ENCODE measurements around the gene CCL23.

The CCL23 gene

GRCh38 chr17:35988164-35988563 is 29.6 kb downstream of the CCL23 start:
- Histone ChIP-seq H3K4me1 (no peaks in the 10 kb centered on the region), H3K4me3 (ENCODE audit: low read depth, low read length) (no peak overlapping the region), H3K9me3 (no peaks in the 10 kb centered on the region), H3K27me3 (peaks cover 14% of the 10 kb centered on the region), H3K36me3 (no peaks in the 10 kb centered on the region)
- no peak for DNase-seq
- TF ChIP-seq CTCF (IDR thresholded peaks at IDR 0.05; ENCODE audit: low read depth, low read length) = no peak

GRCh38 chr17:35986643-35987042 is 31.1 kb downstream of the CCL23 start, which contains the start of gene CCL14:
CCL14 (minus strand) TSS chr17:35986729; CDS start chr17:35986649, 80 bp downstream.
- TF ChIP-seq CTCF (IDR thresholded peaks at IDR 0.05; ENCODE audit: low read depth, low read length) = no peak
- H3K27me3 ChIP-seq = peaks cover 8% of the 10 kb centered on the region
- no peaks in the 10 kb centered on the region for H3K4me1 ChIP-seq
- H3K9me3 ChIP-seq = no peaks in the 10 kb centered on the region
- no peaks in the 10 kb centered on the region for H3K36me3 ChIP-seq
- H3K4me3 ChIP-seq (ENCODE audit: low read depth, low read length) = no peak within 1 kb of the TSS
- no peak for DNase-seq

- H3K36me3 ChIP-seq = no peaks in the 10 kb centered on the region
- DNase-seq = no peak
- H3K27me3 ChIP-seq = peaks cover 22% of the 10 kb centered on the region
- no peak for TF ChIP-seq CTCF (IDR thresholded peaks at IDR 0.05; ENCODE audit: low read depth, low read length)
- H3K9me3 ChIP-seq = no peaks in the 10 kb centered on the region
- H3K4me3 ChIP-seq (ENCODE audit: low read depth, low read length) = no peak overlapping the region
- no peaks in the 10 kb centered on the region for H3K4me1 ChIP-seq
Observed at GRCh38 chr17:35984140-35984539, 33.6 kb downstream of the CCL23 start.

- no peak for TF ChIP-seq CTCF (IDR thresholded peaks at IDR 0.05; ENCODE audit: low read depth, low read length)
- Histone ChIP-seq H3K4me1 (no peaks in the 10 kb centered on the region), H3K9me3 (no peaks in the 10 kb centered on the region), H3K36me3 (no peaks in the 10 kb centered on the region), H3K4me3 (ENCODE audit: low read depth, low read length) (no peak overlapping the region), H3K27me3 (peaks cover 26% of the 10 kb centered on the region)
- no peak for DNase-seq
Observed at GRCh38 chr17:35982409-35983191, 35.2 kb downstream of the CCL23 start.

- TF ChIP-seq CTCF (IDR thresholded peaks at IDR 0.05; ENCODE audit: low read depth, low read length) = peak; percentile 8; the same call in 1 of the 2 replicates
Observed at GRCh38 chr17:35981908-35982330, 35.9 kb downstream of the CCL23 start.

GRCh38 chr17:35981246-35981645 is 36.5 kb downstream of the CCL23 start, which contains the start of gene CCL16:
CCL16 (minus strand) TSS chr17:35981497; CDS start chr17:35981420, 77 bp downstream.
- no peaks in the 10 kb centered on the region for H3K9me3 ChIP-seq
- no peaks in the 10 kb centered on the region for H3K36me3 ChIP-seq
- TF ChIP-seq CTCF (IDR thresholded peaks at IDR 0.05; ENCODE audit: low read depth, low read length) = no peak
- H3K4me1 ChIP-seq = no peaks in the 10 kb centered on the region
- peaks cover 26% of the 10 kb centered on the region for H3K27me3 ChIP-seq
- H3K4me3 ChIP-seq (ENCODE audit: low read depth, low read length) = no peak within 1 kb of the TSS
- DNase-seq = no peak

More at GRCh38 chr17:35981908-35982330, 35.9 kb downstream of the CCL23 start:
- no peaks in the 10 kb centered on the region for H3K4me1 ChIP-seq
- peaks cover 26% of the 10 kb centered on the region for H3K27me3 ChIP-seq
- H3K9me3 ChIP-seq = no peaks in the 10 kb centered on the region
- DNase-seq = no peak
- no peaks in the 10 kb centered on the region for H3K36me3 ChIP-seq
- no peak overlapping the region for H3K4me3 ChIP-seq (ENCODE audit: low read depth, low read length)

All from BE2C (cell line).